ENCODE data around the gene FGF13.

Gene FGF13

DNA sequence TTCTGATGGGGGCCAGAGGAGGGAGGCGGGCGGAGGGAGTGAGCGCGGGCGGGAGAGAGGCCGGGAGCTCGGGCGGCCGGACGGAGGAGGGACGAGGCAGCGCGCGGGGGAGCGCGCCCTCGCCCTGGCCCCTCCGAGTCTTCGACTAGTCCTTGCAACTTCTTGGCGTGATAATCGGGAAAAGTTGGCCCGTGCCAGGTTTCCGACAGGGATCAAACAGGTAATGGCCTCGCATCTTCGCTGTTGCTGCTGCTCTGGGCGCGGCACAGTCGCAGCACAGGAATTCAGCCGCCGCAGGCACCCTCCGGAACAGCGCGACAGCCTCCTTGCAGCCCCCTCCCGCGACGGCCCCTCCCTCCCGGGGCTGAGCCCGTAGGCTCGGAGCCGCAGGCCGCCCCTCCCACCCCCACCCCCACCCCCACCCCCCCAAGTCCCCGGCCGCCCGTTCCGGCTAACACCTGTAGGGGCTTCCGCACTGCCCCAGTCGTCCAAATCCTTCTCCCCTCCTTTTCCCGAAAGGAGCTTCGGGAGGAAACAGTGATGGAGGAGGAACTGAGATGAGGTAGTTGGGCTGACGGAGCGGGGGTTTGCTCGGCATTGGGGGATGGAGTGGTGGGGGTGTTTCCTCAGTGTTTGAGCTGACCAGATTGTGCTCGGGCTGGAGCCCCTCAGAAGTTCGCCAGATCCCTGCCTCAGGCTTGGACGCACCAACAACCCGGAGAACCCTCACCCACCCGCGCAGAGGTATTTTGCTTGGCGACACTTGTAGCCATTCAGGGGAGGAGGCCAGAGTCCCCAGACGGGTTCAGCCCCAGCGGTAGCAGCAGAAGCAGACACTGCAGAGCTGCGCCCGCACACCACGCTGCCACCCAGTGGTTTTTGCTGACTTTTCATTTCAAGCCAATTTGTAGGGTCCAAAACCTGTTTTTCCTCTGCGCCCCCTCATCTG lies at the start of gene FGF13:
FGF13 (minus strand) TSS at position 319 of the 949 bp plus-strand sequence. CDS start 714 bp downstream, outside the sequence.
- no peak for DNase-seq

DNA sequence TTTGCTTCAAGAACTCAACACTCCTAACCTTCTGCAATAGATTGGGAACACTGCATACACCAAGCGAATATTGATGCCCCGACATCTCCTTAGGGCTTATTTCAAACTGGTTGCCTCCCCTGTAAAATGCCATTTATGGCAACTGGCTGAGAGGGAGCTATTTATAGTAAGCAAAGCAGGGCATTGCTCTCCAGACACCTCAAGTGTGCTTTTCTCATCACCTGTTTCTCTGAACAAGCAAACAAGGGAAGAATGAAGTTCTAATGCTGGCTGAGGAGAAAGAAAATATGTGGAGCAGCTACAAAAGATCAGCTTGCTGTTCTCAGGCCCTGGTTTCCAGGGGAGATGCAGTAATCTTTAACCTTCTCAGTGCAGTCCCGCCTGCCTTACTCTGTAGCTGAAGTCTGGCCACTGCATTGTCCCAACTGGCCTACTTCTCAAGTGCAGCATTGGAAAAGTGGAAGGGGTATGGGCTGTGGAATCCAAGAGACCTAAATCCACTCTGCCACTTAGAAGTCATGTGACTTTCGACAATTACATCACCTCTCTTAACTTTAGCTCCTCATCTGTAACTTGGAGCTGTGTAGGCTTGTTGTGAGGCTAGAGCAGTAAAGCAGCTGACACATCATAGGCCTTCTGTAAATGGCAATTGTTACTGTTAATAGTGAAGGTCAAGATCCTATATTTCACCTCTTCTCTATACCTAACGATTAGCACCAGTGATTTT lies 47.9 kb upstream of the FGF13 start:
- DNase-seq: no peak

DNA sequence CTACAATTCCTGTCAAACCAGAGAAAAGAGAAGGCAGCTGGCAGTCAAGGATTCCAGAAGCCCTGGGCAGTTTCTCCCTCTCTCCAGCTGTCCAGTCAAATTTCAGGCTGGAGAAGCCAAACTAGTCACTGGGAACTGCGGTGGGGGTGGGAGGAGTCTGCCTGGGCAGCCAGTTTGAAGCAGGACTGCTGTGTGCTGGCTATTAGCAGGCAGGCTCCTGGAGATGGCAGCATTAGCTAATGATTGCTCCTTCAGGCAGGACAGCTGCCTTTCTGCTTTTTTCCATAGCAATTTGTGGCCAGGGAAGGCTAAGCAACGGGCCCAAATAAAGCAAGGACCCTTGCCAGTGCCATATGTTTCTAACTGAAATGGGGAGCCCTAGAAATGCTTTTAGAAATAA lies 44.7 kb upstream of the FGF13 start:
- no peak for DNase-seq

DNA sequence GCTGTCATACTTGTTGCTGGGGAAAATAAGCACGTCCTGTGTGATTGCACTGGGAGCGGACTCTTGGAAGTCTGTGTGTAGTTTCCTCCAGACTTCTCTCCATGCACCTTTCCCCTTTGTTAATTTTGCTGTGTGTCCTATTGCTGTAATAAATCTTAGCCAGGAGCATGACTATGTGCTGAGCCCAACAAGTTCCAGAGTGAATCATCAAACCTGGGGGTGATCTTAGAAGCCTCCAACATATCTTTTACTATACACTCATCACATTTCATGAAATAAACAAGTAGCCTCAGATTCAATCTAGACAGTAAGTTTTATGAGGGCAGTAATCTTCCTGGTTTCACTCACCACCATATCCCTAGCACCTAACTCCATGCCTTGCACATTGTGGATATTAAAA lies 43.3 kb upstream of the FGF13 start:
- DNase-seq: no peak

DNA sequence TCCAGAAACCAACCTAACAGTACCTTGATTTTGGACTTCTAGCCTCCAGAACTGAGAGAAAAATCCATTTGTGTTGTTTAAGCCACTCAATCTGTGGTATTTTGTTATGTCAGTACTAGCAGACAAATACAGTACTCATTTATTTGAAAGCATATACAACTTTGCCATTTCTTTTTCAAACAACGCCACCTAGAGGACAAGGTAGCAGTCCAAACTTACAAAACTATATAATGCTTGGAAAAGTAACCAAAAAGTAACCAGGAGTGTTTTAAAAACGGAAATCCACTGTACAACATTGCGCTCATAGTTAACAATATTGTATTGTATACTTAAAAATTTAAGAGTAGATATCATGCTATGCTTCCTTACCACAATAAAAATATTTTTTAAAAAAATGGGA lies 37.0 kb upstream of the FGF13 start:
- no peak for DNase-seq

DNA sequence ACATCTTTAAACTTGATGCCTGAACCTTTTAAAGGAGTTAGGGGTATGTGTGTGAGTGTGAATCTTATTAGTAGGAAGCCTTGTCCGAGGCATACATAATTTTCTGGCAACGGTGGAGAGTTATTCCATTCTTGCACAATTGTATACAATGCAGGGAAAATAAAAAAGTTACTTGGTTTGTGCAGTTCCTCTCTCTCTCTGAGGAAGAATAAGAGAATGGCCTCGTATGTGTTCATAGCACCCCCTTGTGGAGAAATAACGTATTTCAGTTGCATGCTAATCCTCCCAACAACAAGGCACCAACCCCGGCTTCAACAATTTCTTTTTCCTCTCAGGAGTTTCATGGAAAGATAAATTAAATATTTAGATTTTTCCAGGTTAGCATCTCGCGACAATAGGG lies 33.7 kb upstream of the FGF13 start:
- DNase-seq: no peak

DNA sequence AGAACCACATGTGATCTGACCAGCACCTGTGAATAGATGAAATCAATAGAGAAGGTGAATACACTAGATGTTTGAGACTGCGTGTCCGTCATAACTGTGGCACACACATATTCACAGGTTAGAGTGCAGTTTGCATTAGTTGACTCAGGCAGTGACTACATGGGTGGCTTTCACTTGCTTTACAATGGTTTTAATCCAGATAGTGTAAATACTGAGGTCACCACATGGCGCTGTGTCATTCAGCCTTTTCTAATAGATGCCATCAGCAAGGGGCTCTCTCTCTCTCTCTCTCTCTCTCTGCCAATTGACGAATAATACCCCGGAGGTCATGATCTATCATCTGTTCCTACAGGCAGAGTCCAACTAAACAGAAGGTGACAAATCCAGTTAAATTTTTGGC lies 30.7 kb upstream of the FGF13 start:
- no peak for DNase-seq

DNA sequence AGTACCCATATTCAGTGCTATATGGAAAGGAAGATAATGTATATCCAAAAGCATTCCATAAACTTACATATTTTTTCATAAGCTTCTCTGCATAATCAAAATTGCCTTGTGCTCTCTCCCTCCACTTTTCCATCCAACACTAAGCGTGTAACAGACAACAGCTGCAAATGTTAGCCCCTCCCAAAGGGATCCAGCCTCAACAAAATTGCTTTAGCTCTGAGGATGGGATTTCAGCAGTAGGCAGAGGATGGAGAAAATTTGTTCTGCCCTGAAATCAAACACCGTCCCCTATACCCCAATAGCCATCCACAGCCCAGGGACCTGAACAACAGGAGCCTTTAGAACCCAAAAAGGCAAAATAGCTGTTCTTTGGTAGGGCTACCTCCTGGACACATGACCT lies 28.8 kb upstream of the FGF13 start:
- no peak for DNase-seq

DNA sequence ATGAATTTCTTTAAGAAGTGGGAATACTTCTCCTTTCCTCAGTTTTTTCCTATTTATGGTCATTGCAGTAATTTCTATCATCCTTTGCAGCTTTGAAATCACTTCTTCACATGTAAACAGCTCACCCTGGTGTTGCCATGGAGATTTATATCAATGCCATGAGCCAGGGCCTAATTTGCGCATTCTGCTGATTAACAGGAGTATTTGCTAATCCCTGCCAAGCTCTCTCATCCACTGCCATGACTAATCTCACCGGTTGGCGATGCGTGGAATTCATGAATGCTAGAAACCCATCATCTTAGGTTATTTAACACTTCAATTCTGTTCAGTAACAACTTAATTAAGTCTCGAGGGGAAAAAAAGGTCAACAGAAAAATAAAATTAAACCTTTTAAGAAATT lies 11.8 kb upstream of the FGF13 start:
- no peak for DNase-seq

DNA sequence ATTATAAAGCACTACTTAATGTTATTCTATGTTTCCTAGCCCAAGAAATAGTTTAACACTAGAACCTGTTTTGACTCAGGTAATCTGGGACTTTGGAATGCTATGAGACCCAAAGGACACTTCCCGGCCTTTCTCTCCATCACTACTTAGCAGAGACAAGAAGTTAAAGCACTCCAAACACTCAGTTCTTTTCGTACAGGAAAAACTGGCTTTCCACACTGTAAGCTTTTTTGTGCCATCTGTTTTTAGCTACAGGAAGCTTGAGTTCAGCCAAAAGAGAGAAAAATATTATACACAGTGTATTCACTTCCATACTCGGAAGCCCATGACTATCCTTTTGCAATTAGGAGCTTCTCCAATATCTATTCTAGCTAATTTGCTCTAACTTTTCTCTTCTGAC lies 7.9 kb upstream of the FGF13 start:
- no peak for DNase-seq

DNA sequence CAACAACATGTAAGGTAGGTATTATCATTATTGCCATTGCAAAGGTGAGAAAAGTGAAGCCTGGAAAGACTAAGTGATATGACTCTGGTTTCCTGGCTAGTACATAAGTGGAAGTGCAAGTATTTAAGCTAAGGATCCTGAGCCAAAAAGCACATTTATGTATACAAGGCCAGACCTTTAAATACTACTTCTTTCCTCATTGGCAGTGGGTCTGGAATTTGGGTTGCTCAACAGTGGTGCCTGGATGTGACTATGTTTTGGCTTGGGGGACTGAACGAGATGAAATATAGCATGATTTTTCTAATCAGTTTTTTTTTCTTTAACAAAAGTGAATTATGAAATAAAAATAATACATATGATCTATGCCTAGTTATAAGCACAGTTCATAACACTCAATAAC lies 7.4 kb upstream of the FGF13 start:
- no peak for DNase-seq

DNA sequence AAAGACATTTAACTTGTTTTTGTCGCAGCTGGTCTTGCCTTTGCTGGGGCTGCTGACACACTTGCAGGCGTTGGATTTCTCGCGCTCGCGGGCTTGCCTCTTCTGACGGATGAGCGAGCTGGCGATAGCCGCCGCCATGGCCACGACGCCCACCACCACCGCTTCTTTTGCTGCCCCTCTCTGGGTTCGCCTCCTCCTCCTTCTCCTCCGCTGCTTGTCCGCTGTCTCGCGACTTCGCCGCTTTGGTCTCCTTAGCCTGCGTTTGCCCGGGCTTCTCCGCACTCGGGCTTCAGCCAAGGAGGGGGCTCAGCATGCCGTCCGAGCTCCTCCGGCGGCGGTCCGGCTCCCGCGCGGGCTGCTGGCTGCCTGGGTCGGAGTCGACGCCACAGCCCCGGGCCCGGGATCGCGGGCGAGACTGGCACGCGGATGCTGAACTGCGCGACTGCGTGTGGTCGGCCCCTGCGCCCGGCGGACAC lies 613 bp downstream of the FGF13 start:
- no peak for DNase-seq

DNA sequence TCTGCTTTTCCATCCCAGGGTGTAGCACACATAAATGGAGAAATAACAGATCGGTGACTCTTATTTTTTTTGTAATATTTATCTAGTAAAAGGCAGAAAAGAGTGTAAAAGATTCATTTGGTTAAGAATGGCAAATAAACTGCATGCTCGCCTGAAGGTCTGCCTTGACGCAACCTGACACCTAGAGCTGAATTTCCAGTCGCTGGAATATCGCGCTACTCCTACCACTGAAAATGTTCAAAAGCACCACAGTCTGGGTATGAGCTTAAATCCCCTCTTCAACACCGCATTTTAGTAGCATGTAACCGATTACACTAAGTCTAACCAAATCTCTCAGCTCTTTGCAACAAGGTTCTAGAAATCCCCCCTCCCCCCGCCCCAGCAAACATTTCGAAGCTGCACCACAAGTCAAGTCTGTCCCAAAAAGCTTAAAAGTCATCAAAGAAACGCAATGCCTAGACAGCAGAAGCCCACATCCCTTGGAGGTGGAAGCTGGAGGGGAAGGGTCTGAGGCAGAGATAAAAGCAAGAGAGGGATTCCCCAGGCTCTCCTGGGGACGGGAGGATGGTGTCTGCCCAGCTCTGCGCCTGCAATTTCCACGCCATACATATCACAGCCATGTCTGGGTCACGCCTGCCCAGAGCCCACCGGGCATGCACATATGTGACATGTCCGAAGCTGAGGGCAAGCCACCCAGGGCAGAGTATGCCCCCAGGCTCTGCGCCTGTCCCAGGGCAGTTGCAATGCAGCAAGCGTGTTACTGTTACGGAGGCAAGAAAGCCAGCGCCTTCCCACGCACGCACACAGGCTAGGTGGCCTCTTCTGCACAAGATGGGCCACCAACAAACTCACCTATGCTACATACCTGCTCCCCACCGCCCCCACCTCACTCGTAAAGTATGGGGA lies 1.4 kb downstream of the FGF13 start:
- no peak for DNase-seq

DNA sequence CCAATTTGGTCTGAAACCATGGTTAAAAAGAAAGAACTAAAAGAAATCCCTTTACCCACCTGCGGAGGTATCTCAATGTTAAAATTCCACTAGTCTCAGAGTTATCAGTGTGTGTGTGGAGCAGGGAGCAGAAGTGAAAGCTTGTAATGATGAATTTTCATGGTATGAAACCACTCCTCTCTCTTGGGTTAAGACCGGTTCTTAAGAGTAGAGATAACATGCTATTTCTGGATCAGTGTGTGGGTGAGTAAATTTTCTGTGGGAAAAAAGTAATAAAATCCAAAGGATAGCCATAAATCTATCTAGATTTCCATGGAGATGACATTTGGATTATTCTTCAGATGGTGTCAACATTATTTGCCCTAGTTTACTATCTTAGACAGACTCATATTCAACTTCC lies 3.2 kb downstream of the FGF13 start:
- no peak for DNase-seq

DNA sequence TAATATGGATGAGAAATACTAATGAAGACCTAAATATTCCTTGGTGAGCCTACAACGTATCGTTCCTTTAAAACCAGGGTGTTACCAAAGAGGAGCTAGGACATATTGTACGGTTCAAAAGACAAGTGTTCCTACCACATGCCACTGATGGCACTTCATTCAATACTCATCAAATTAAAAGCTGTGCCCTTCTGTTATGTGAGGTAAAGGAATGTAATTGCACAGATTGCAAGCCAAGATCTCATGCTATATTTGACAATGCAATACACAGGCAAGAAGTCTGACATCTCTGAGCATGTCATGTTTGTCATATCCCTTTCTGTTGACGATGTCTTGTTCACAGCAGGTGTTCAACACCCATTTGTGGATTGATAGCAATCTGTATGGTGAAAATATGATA lies 6.9 kb downstream of the FGF13 start:
- no peak for DNase-seq

DNA sequence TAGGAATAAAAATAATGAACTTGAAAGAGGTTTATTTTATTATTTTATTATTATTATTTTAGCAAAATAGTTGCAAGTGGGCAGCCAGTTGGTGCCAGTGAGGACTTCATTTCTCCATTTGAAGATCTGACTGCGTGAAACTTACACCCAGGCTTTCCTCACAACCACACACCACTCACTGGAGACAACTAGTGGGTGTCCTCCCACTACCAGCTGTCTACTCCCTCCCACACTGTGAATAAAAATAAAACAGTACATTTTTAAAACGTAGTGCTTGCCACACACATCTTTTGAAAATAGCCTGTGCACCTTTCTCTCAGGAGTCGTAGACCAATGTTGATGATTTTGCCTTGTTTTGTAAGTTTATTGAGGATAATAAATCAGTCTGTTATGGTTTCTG lies 7.4 kb downstream of the FGF13 start:
- no peak for DNase-seq

DNA sequence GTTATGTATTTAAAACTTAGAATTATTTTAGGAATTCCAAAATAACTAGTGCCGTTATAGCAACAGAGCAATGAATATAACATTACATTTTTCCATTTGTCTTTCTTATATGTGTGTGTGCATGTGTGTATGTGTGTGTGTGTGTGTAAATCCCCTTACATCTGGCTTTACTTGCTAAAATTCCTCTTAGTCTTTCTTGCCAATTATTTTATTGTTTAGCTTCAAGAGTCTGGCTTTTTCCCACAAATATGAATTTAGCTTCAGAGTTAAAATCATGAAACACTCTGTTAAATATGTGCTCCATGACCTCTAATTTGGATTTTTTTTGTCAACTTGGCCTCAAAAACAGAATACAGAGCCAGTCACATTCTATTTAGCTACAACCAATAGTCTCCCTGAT lies 18.9 kb downstream of the FGF13 start:
- DNase-seq: no peak

DNA sequence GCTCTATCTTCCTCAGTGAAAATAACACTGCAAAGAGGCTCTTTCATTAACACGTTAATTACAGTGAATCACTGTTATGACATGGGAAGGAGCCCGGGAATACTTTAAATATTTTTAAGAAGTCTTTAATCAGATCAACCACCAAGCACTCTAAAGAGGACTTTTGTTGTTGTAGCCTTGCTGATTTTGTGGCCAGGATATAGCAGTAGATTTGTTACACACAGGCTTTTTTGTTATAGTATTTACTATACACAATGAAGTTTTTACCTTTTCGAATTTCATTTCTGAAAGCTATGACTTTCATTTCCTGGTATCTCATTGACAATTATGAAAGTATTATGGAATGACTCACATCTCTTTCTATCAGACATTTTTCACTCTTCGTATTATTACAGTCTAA lies 20.3 kb downstream of the FGF13 start:
- DNase-seq: no peak

DNA sequence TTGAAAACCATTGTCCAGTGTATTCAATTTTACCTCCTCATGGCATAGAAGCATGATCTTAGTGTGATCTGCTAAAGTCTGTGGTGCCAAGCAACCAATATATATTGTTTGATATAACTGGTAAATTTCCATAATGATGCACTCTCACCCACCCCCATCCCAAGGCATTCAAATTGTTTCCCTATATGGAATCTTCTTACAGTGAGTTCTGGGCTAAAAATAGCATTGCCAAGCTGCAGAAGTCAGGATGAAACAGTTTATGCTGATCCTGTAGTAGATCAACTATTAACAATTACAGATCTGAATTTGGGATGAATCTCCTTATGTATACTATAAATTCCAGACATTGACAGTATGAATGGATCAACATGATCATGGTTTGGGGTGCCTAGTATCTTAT lies 20.9 kb downstream of the FGF13 start:
- DNase-seq: no peak

DNA sequence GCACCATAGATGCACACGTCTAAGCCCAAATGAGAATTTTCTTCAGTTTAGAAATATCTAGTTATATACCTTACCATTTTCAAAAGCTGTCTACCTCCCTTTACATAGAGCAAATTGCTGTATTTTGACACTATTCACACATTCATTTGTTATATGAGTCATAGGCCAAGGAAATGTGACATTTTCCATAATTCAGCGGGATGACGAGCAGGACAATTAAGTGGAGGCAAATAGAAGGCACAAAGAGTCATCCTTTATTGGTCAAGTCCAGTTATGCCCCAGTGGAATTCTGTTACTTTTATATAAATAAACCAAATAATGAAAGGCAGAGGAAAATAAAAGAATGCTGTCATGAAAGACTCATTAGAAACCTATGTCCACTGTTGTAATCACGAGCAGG lies 27.9 kb downstream of the FGF13 start:
- no peak for DNase-seq

DNA sequence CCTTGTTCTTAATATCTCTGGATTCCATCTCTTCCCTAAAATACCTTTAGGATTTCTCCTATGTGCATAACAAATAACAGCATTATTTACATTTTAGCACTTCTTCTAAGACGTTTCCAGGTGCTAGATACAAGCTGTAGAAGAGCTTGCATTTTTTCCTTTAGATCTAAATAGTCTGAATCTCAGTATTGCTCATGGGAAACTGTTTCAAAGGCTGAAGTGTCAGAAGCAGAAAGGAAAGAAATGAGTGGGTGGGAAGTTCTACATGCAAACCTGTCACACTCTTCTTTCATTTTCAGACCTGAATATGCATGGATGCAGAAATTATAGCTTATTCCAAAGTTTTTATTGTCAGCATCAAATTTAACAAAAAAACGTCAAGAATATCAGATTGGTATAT lies 41.8 kb downstream of the FGF13 start:
- no peak for DNase-seq

DNA sequence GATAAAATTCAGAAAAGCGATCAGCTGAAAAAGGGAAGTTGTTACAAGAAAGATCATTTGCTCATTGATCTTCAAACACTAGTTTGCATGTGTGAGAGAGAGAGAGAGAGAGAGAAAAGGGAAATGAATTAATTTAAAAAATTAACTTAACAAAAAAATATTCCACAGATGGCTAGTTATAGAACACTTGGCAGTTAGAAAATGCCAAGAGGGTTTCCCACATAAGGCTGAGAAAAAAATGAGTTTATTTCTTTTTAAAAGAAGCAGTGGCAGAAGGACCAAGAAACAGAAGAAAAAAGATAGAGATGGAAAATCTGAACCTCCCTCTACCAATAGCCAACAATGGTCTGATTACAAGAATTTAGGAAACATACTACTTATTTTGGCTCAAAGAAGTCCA lies 47.1 kb downstream of the FGF13 start:
- DNase-seq: no peak

DNA sequence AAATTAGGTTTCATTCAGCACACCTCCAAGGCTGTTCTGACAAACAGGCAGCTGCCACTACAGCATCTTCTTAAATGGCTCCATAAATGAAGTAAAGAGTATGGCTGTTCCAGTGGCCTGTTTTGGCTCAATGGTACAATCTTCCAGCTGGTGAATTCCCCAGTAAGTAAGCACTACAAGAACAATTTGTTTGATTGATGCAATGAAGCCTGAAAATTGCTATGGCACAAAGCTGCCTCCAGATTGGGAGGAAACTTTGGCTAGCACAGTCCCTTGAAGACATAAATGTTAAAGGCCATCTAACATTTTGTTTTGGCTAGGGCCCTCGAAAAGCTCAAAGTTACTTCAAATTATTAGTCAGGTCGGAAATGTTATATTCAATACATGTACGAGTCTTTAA lies 47.5 kb downstream of the FGF13 start:
- DNase-seq: no peak
